K562 (cell line): ENCODE results near the gene SPINT3. TPM values are rescaled to one million over a fixed set of nuclear protein-coding genes. Genes with fewer than 3 reads are reported as not detected.

ENCODE experiments used
- EWSR1 ChIP-seq: fragments of 450-650 bp; IDR thresholded peaks from 2 replicates; pipeline ENCODE4 v1.6.1; 2018; ENCODE audit warnings: borderline replicate concordance, mild to moderate bottlenecking, low read depth, moderate library complexity; ENCODE audit not compliant: partially characterized antibody
- GABPB1 ChIP-seq: sonication (generic); formaldehyde crosslinking; IDR thresholded peaks from 2 replicates; pipeline ENCODE4 v1.8.0; 2022; ENCODE audit warnings: mild to moderate bottlenecking, missing genetic modification reagents
- MTF1 ChIP-seq: fragments of 250-450 bp; sonication (Bioruptor Pico); IDR thresholded peaks from 2 replicates; pipeline ENCODE4 v1.9.0; 2021; ENCODE audit warnings: moderate library complexity, mild to moderate bottlenecking, inconsistent platforms, borderline replicate concordance
- RB1 ChIP-seq: fragments of 450-650 bp; IDR thresholded peaks from 2 replicates; pipeline ENCODE4 v1.6.1; 2017; ENCODE audit warnings: low read depth, mild to moderate bottlenecking
- RBM25 ChIP-seq: fragments of 200-400 bp; formaldehyde crosslinking; IDR thresholded peaks from 2 replicates; pipeline ENCODE4 v1.6.1; 2018; ENCODE audit warnings: low read length, low read depth, moderate library complexity; ENCODE audit not compliant: severe bottlenecking
- SOX6 ChIP-seq: fragments of 450-650 bp; IDR thresholded peaks from 2 replicates; pipeline ENCODE4 v1.6.1; 2014; ENCODE audit warnings: mild to moderate bottlenecking
- TAF7 ChIP-seq: fragments of 450-650 bp; IDR thresholded peaks from 2 replicates; pipeline ENCODE4 v1.6.1; 2016; ENCODE audit warnings: missing genetic modification characterization, missing compliant biosample characterization
- TGIF2 ChIP-seq: sonication (generic); formaldehyde crosslinking; IDR thresholded peaks from 2 replicates; pipeline ENCODE4 v1.8.1; 2022; ENCODE audit warnings: mild to moderate bottlenecking, missing genetic modification reagents, moderate library complexity
- ZBTB26 ChIP-seq: fragments of 450-650 bp; formaldehyde crosslinking; IDR thresholded peaks from 2 replicates; pipeline ENCODE4 v1.4.0; 2022; ENCODE audit warnings: missing genetic modification characterization
- ZFX ChIP-seq: sonication (generic); formaldehyde crosslinking; IDR thresholded peaks from 2 replicates; pipeline ENCODE4 v1.8.0; 2022; ENCODE audit warnings: mild to moderate bottlenecking, missing genetic modification reagents, moderate library complexity
- ZNF518B ChIP-seq: fragments of 250-450 bp; sonication (Bioruptor Pico); IDR thresholded peaks from 2 replicates; pipeline ENCODE4 v1.5.0; 2021; ENCODE audit warnings: mild to moderate bottlenecking, moderate library complexity
- ZNF764 ChIP-seq: fragments of 250-450 bp; sonication (Bioruptor Pico); IDR thresholded peaks from 2 replicates; pipeline ENCODE4 v1.4.0; 2020; ENCODE audit warnings: low read depth, mild to moderate bottlenecking, moderate library complexity
- ZSCAN32 ChIP-seq: fragments of 450-650 bp; formaldehyde crosslinking; IDR thresholded peaks from 2 replicates; pipeline ENCODE4 v1.4.0; 2020; ENCODE audit warnings: mild to moderate bottlenecking, moderate library complexity
- polyA plus RNA-seq, 8 experiments: library from polyadenylated mRNA; depleted of rRNA in 4 of 8; stranded (reverse) in 5 of 8; unstranded in 3 of 8; fragments of >200 nt; fragmentation: Nextera tagmentation in 2 of 8; fragmentation: Illumina TruSeq in 1 of 8; extraction: Ambion mirVana in 2 of 8; extraction: Trizol in 1 of 8; gene quantifications; 2 replicates each; pipeline versions ENCODE4 v1.2.1 to v1.2.3, GENCODE V29; 2011 to 2014; ENCODE audit warnings: inconsistent platforms in 1 of 8, missing spikeins in 1 of 8
- total RNA-seq, 7 experiments: library from RNA; depleted of rRNA in 6 of 7; stranded (reverse); fragments of >200 nt in 6 of 7; fragmentation: Illumina TruSeq in 2 of 7; extraction: Trizol in 2 of 7; gene quantifications; 2 replicates each; pipeline versions ENCODE4 v1.2.1 to v1.2.3, GENCODE V29; 2011 to 2021; ENCODE audit warnings: low replicate concordance in 1 of 7
- TF ChIP-seq, protein P1 (sequence below): sonication (generic); formaldehyde crosslinking; IDR thresholded peaks from 2 replicates; pipeline ENCODE4 v1.8.0; 2022; ENCODE audit warnings: mild to moderate bottlenecking, missing genetic modification reagents
- TF ChIP-seq, protein P2 (sequence below), 2 experiments: fragments of 250-450 bp in 1 of 2; fragments of 450-650 bp in 1 of 2; sonication (Bioruptor Pico) in 1 of 2; IDR thresholded peaks; 2 replicates each; pipeline versions ENCODE4 v1.6.1 to v1.8.0; 2016 to 2021; ENCODE audit warnings: mild to moderate bottlenecking in 2 of 2, moderate library complexity in 2 of 2, missing compliant biosample characterization in 1 of 2, missing genetic modification characterization in 1 of 2
- TF ChIP-seq, protein P3 (sequence below): fragments of 450-650 bp; IDR thresholded peaks from 2 replicates; pipeline ENCODE4 v1.6.1; 2017; ENCODE audit warnings: antibody characterized with exemption

SPINT3 gene
- total and polyA plus RNA-seq, 9 of the 15 experiments (the other 6 are each of a cell fraction or from before 2014, with no cell fraction given): not detected

- TF ChIP-seq, protein P1, sequence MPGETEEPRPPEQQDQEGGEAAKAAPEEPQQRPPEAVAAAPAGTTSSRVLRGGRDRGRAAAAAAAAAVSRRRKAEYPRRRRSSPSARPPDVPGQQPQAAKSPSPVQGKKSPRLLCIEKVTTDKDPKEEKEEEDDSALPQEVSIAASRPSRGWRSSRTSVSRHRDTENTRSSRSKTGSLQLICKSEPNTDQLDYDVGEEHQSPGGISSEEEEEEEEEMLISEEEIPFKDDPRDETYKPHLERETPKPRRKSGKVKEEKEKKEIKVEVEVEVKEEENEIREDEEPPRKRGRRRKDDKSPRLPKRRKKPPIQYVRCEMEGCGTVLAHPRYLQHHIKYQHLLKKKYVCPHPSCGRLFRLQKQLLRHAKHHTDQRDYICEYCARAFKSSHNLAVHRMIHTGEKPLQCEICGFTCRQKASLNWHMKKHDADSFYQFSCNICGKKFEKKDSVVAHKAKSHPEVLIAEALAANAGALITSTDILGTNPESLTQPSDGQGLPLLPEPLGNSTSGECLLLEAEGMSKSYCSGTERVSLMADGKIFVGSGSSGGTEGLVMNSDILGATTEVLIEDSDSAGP: no peak
- TF ChIP-seq MTF1 (CRISPR knock-in tag) (no peak), ZSCAN32 (CRISPR knock-in tag) (0 out of 2 replicates have a peak, but pooled peaks have one; percentile 19), RBM25 (no peak), GABPB1 (no peak), TGIF2 (CRISPR knock-in tag) (no peak), EWSR1 (no peak), ZNF764 (CRISPR knock-in tag) (no peak), SOX6 (peak; percentile 49), ZBTB26 (no peak), ZNF518B (CRISPR knock-in tag) (no peak), TAF7 (tag) (no peak), ZFX (CRISPR knock-in tag) (no peak), RB1 (no peak)
- TF ChIP-seq, protein P2, sequence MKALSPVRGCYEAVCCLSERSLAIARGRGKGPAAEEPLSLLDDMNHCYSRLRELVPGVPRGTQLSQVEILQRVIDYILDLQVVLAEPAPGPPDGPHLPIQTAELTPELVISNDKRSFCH (CRISPR knock-in tag; IDR thresholded peaks at IDR 0.05): no peak
- TF ChIP-seq, protein P2 (tag; IDR thresholded peaks at IDR 0.05): no peak
- TF ChIP-seq, protein P3, sequence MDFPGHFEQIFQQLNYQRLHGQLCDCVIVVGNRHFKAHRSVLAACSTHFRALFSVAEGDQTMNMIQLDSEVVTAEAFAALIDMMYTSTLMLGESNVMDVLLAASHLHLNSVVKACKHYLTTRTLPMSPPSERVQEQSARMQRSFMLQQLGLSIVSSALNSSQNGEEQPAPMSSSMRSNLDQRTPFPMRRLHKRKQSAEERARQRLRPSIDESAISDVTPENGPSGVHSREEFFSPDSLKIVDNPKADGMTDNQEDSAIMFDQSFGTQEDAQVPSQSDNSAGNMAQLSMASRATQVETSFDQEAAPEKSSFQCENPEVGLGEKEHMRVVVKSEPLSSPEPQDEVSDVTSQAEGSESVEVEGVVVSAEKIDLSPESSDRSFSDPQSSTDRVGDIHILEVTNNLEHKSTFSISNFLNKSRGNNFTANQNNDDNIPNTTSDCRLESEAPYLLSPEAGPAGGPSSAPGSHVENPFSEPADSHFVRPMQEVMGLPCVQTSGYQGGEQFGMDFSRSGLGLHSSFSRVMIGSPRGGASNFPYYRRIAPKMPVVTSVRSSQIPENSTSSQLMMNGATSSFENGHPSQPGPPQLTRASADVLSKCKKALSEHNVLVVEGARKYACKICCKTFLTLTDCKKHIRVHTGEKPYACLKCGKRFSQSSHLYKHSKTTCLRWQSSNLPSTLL: no peak
Observed at GRCh38 chr20:45507011-45507820, 8.2 kb downstream of the SPINT3 start (continued).
